ENCODE data around the gene CRX. TPM values are rescaled to one million over a fixed set of nuclear protein-coding genes. Genes with fewer than 3 reads are reported as not detected.

The CRX gene
- total RNA-seq, 1 donor from 2014 or later, result not detected

DNA sequence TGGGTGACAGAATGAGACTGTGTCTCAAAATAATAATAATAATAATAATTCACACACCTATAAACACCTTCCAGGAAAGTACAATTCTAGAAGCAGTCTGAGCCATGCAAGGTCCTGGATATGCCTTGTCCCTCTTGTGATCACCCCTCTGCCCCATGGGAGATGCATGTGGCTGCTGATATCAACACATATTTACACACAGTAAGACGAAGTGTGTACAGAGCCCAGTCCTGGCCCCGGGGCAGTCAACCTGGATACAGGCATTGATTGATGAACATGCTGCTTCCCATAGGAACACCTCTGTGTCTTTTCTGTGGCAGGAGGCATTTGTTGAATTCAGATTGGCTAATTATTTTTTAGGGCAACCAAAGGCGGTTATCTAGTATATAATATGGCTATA, 61.2 kb downstream of the CRX start:
- Histone ChIP-seq H3K36me3 (ENCODE audit: control insufficient read depth, insufficient read depth, low read length) (no peaks in the 10 kb centered on the region), H3K4me3 (ENCODE audit: low read depth, low read length) (no peak overlapping the region), H3K27me3 (ENCODE audit: control insufficient read depth, insufficient read depth, low read length) (no peaks in the 10 kb centered on the region)
- TF ChIP-seq CTCF (IDR thresholded peaks at IDR 0.05; ENCODE audit: insufficient read depth, low read length, poor library complexity, severe bottlenecking), result no peak
- DNase-seq (ENCODE audit: low read depth), result no peak

- Histone ChIP-seq H3K27me3 (ENCODE audit: control insufficient read depth, insufficient read depth, low read length) (no peaks in the 10 kb centered on the region), H3K36me3 (ENCODE audit: control insufficient read depth, insufficient read depth, low read length) (no peaks in the 10 kb centered on the region), H3K4me3 (ENCODE audit: low read depth, low read length) (no peak overlapping the region)
- no peak for DNase-seq (ENCODE audit: low read depth)
- TF ChIP-seq CTCF (IDR thresholded peaks at IDR 0.05; ENCODE audit: insufficient read depth, low read length, poor library complexity, severe bottlenecking), result no peak
Observed at GRCh38 chr19:47885067-47885463, 63.3 kb downstream of the CRX start.

DNA sequence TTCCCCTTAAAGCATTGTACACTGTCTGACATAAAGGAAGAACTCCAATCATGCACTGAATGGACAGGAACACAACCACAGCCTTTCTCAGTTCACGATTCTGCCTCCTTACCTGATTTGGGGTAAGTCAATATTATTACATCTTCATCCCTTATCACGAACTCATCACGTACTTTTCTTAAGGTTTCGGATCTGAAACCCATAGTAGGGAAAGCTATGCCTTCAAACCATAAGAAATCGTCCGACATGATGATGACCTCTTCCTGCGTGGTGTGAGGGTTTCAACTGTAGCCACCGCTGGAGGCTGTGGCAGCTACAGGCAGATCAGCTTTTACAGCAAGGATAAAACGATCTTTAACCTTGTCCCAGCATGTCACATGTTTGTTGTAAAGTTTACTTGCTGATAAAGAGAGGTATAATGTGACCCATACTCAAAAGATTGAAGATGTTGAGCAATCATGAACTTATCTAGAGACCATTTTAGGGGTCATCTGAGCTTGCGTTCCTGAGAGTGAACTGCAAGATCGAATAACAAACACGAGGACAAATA, 64.3 kb downstream of the CRX start, which contains the start of gene SULT2A1:
TSS of gene SULT2A1 (minus strand) at position 306 of the 550 bp plus-strand sequence. CDS start at position 248, 58 bp downstream.
- no peak for TF ChIP-seq CTCF (IDR thresholded peaks at IDR 0.05; ENCODE audit: insufficient read depth, low read length, poor library complexity, severe bottlenecking)
- no peak for DNase-seq (ENCODE audit: low read depth)
- Histone ChIP-seq H3K4me3 (ENCODE audit: low read depth, low read length) (no peak within 1 kb of the TSS), H3K36me3 (ENCODE audit: control insufficient read depth, insufficient read depth, low read length) (no peaks in the 10 kb centered on the region), H3K27me3 (ENCODE audit: control insufficient read depth, insufficient read depth, low read length) (no peaks in the 10 kb centered on the region)

- no peaks in the 10 kb centered on the region for H3K27me3 ChIP-seq (ENCODE audit: control insufficient read depth, insufficient read depth, low read length)
- H3K36me3 ChIP-seq (ENCODE audit: control insufficient read depth, insufficient read depth, low read length), result no peaks in the 10 kb centered on the region
- no peak for DNase-seq (ENCODE audit: low read depth)
- H3K4me3 ChIP-seq (ENCODE audit: low read depth, low read length), result no peak overlapping the region
- TF ChIP-seq CTCF (IDR thresholded peaks at IDR 0.05; ENCODE audit: insufficient read depth, low read length, poor library complexity, severe bottlenecking), result no peak
Observed at GRCh38 chr19:47890865-47891621, 69.3 kb downstream of the CRX start.

DNA sequence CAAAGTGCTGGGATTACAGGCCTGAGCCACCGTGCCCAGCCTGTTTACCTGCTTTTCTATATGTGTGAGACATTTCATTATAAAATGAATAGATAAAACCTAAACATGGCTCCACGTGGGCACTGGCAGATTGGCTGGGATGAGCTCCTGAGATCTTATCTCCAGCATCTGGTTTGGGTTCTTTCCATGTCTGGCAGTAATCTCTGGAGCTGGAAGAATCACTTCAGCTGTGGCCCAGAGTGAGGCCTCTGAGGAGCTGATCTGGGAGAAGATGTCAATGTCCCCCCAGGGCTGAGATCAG, 69.8 kb downstream of the CRX start:
- Histone ChIP-seq H3K27me3 (ENCODE audit: control insufficient read depth, insufficient read depth, low read length) (no peaks in the 10 kb centered on the region), H3K4me3 (ENCODE audit: low read depth, low read length) (no peak overlapping the region), H3K36me3 (ENCODE audit: control insufficient read depth, insufficient read depth, low read length) (no peaks in the 10 kb centered on the region)
- TF ChIP-seq CTCF (IDR thresholded peaks at IDR 0.05; ENCODE audit: insufficient read depth, low read length, poor library complexity, severe bottlenecking), result no peak
- no peak for DNase-seq (ENCODE audit: low read depth)

All from kidney epithelial cell (primary cell).